GM12875 (cell line): Measurements from ENCODE around the gene CMTM4.

Experiments used
- H3K4me3 ChIP-seq: one replicate; pipeline ENCODE4 v1.5.1; 2011; ENCODE audit warnings: low read depth, low read length, control low read depth
- CTCF ChIP-seq: IDR thresholded peaks from 2 replicates; pipeline ENCODE4 v1.5.1; 2011; ENCODE audit warnings: low read depth, mild to moderate bottlenecking, control low read depth, inconsistent platforms, low read length, moderate library complexity, borderline replicate concordance; ENCODE audit not compliant: insufficient read depth

The CMTM4 gene

GRCh38 chr16:66621973-66622372, 74.6 kb downstream of the CMTM4 start:
- no peak for TF ChIP-seq CTCF
- no peak overlapping the region for H3K4me3 ChIP-seq

GRCh38 chr16:66620429-66620795, 76.1 kb downstream of the CMTM4 start:
- H3K4me3 ChIP-seq: no peak overlapping the region

GRCh38 chr16:66619534-66620428, 76.8 kb downstream of the CMTM4 start:
- no peak overlapping the region for H3K4me3 ChIP-seq

More at GRCh38 chr16:66620429-66620795, 76.1 kb downstream of the CMTM4 start:
- TF ChIP-seq CTCF: no peak

GRCh38 chr16:66618588-66619375, 77.8 kb downstream of the CMTM4 start:
- H3K4me3 ChIP-seq: no peak overlapping the region

More at GRCh38 chr16:66619534-66620428, 76.8 kb downstream of the CMTM4 start:
- no peak for TF ChIP-seq CTCF

GRCh38 chr16:66617728-66618127, 78.8 kb downstream of the CMTM4 start:
- TF ChIP-seq CTCF: no peak
- H3K4me3 ChIP-seq: no peak overlapping the region

More at GRCh38 chr16:66618588-66619375, 77.8 kb downstream of the CMTM4 start:
- TF ChIP-seq CTCF: no peak

- H3K4me3 ChIP-seq: no peak overlapping the region
- TF ChIP-seq CTCF: no peak
These were observed 79.5 kb downstream of the CMTM4 start for GRCh38 chr16:66617010-66617434.
